IMR-90 (cell line): ENCODE measurements around the gene ANO8. TPM values are rescaled to one million over a fixed set of nuclear protein-coding genes. Genes with fewer than 3 reads are reported as not detected.

Source experiments
- ATAC-seq: fragments of 200-7000 bp; cut with Tn5 transposase; 2 replicates; pipeline ENCODE4 v1.9.1; 2020; ENCODE audit warnings: low read depth, mild to moderate bottlenecking, moderate library complexity
- BruUV-seq: library from RNA; stranded (reverse); fragments of 400-500 nt; replicated peaks from 2 replicates; lab custom pipeline; 2021; lab: Mats Ljungman, UMichigan
- CTCF ChIA-PET: fragments of 300-600 bp; formaldehyde crosslinking; extraction: SDS; loops from one replicate; lab custom pipeline; 2021; ENCODE audit warnings: antibody characterized with exemption; lab: Yijun Ruan, JAX
- POLR2A ChIA-PET: fragments of 300-600 bp; sonication (Branson Sonifier 250); formaldehyde crosslinking; loops from one replicate; lab custom pipeline; 2022; ENCODE audit warnings: antibody characterized with exemption; ENCODE audit not compliant: unreplicated experiment; lab: Charles Lee
- DNase-seq: peaks from one replicate; pipeline ENCODE4 v3.0.0; 2013
- H2AFZ ChIP-seq: replicated peaks from 2 replicates; pipeline ENCODE3; 2013; ENCODE audit warnings: low read length, mild to moderate bottlenecking; ENCODE audit not compliant: poor library complexity
- H2AK5ac ChIP-seq: 2 replicates; pipeline ENCODE4 v1.6.1; 2013; ENCODE audit warnings: low read depth, low read length, inconsistent platforms
- H2AK9ac ChIP-seq: replicated peaks from 2 replicates; pipeline ENCODE3; 2013; ENCODE audit warnings: mild to moderate bottlenecking, low read depth, low read length, moderate library complexity; ENCODE audit not compliant: poor library complexity
- H2BK120ac ChIP-seq: 2 replicates; pipeline ENCODE4 v1.6.1; 2013; ENCODE audit warnings: low read depth, low read length, inconsistent platforms
- H2BK15ac ChIP-seq: 3 replicates; pipeline ENCODE4 v1.6.1; 2013; ENCODE audit warnings: low read depth, low read length, inconsistent platforms
- H2BK20ac ChIP-seq: 2 replicates; pipeline ENCODE4 v1.6.1; 2013; ENCODE audit warnings: low read depth, mild to moderate bottlenecking, inconsistent platforms, low read length, moderate library complexity
- H2BK5ac ChIP-seq: 2 replicates; pipeline ENCODE4 v1.6.1; 2013; ENCODE audit warnings: mild to moderate bottlenecking, low read depth, low read length, inconsistent platforms; ENCODE audit not compliant: poor library complexity, severe bottlenecking
- H3K14ac ChIP-seq: replicated peaks from 2 replicates; pipeline ENCODE4 v1.6.1; 2013; ENCODE audit warnings: low read depth, low read length, inconsistent platforms
- H3K18ac ChIP-seq: 2 replicates; pipeline ENCODE4 v1.6.1; 2013; ENCODE audit warnings: low read depth, low read length, control low read depth
- H3K23ac ChIP-seq: 2 replicates; pipeline ENCODE4 v1.6.1; 2013; ENCODE audit warnings: low read depth, low read length, inconsistent platforms
- H3K27ac ChIP-seq: 2 replicates; pipeline ENCODE4 v1.5.1; 2013; ENCODE audit warnings: mild to moderate bottlenecking, control low read depth, low read length; ENCODE audit not compliant: insufficient read depth
- H3K27me3 ChIP-seq: 2 replicates; pipeline ENCODE4 v1.6.1; 2013; ENCODE audit warnings: low read length; ENCODE audit not compliant: control insufficient read depth, insufficient read depth
- H3K36me3 ChIP-seq: 2 replicates; pipeline ENCODE4 v1.6.1; 2013; ENCODE audit warnings: low read length, mixed read lengths; ENCODE audit not compliant: control insufficient read depth, insufficient read depth
- H3K4ac ChIP-seq: 2 replicates; pipeline ENCODE4 v1.6.1; 2013; ENCODE audit warnings: low read depth, low read length, inconsistent platforms
- H3K4me1 ChIP-seq: 2 replicates; pipeline ENCODE4 v1.6.1; 2013; ENCODE audit warnings: low read length, mixed read lengths; ENCODE audit not compliant: control insufficient read depth, insufficient read depth
- H3K4me2 ChIP-seq: 2 replicates; pipeline ENCODE4 v1.6.1; 2013; ENCODE audit warnings: low read depth, mild to moderate bottlenecking, control low read depth, low read length, moderate library complexity
- H3K4me3 ChIP-seq: 2 replicates; pipeline ENCODE4 v1.5.1; 2013; ENCODE audit warnings: low read depth, mild to moderate bottlenecking, control low read depth, low read length, moderate library complexity; ENCODE audit not compliant: insufficient read depth
- H3K56ac ChIP-seq: 2 replicates; pipeline ENCODE4 v1.6.1; 2013; ENCODE audit warnings: low read length, inconsistent platforms; ENCODE audit not compliant: insufficient read depth; ENCODE audit errors: extremely low read depth
- H3K79me1 ChIP-seq, 2 experiments: 2 replicates each; pipeline ENCODE4 v1.6.1; 2013; ENCODE audit warnings: low read length in 2 of 2, inconsistent platforms in 1 of 2, low read depth in 1 of 2
- H3K9ac ChIP-seq: 2 replicates; pipeline ENCODE4 v1.6.1; 2013; ENCODE audit warnings: low read depth, low read length, control low read depth
- H3K9me1 ChIP-seq: 2 replicates; pipeline ENCODE4 v1.6.1; 2013; ENCODE audit warnings: low read length, inconsistent platforms; ENCODE audit not compliant: insufficient read depth
- H3K9me3 ChIP-seq: 2 replicates; pipeline ENCODE4 v1.6.1; 2013; ENCODE audit warnings: low read length; ENCODE audit not compliant: control insufficient read depth, insufficient read depth
- H4K20me1 ChIP-seq: 2 replicates; pipeline ENCODE4 v1.6.1; 2013; ENCODE audit warnings: low read length, inconsistent platforms; ENCODE audit not compliant: insufficient read depth
- H4K5ac ChIP-seq: 2 replicates; pipeline ENCODE4 v1.6.1; 2013; ENCODE audit warnings: mild to moderate bottlenecking, low read depth, low read length, control low read depth
- H4K8ac ChIP-seq, 2 experiments: 2 replicates each; pipeline ENCODE4 v1.6.1; 2013; ENCODE audit warnings: low read depth in 2 of 2, low read length in 2 of 2, control low read depth in 1 of 2, inconsistent platforms in 1 of 2
- H4K91ac ChIP-seq: 2 replicates; pipeline ENCODE4 v1.6.1; 2013; ENCODE audit warnings: low read depth, low read length, inconsistent platforms; ENCODE audit not compliant: insufficient read depth
- BHLHE40 ChIP-seq: fragments of 150-350 bp; IDR thresholded peaks from 2 replicates; pipeline ENCODE4 v1.6.1; 2016; ENCODE audit warnings: mild to moderate bottlenecking, low read depth, low read length
- CTCF ChIP-seq: conservative IDR thresholded peaks from 2 replicates; pipeline ENCODE4 v1.5.1; 2012; ENCODE audit warnings: mild to moderate bottlenecking, low read depth, low read length, improper control_type of control experiment
- MAFK ChIP-seq: IDR thresholded peaks from 2 replicates; pipeline ENCODE4 v1.6.1; 2012; ENCODE audit warnings: low read depth, low read length, improper control_type of control experiment
- MAZ ChIP-seq: IDR thresholded peaks from 2 replicates; pipeline ENCODE4 v1.6.1; 2012; ENCODE audit warnings: low read depth, mild to moderate bottlenecking, low read length, improper control_type of control experiment, moderate library complexity, borderline replicate concordance
- MXI1 ChIP-seq: IDR thresholded peaks from 2 replicates; pipeline ENCODE4 v1.6.1; 2012; ENCODE audit warnings: low read depth, mild to moderate bottlenecking, low read length, moderate library complexity, borderline replicate concordance
- NFE2L2 ChIP-seq: fragments of 150-350 bp; IDR thresholded peaks from 2 replicates; pipeline ENCODE4 v1.6.1; 2016; ENCODE audit warnings: low read depth, mild to moderate bottlenecking, low read length
- RAD21 ChIP-seq: IDR thresholded peaks from 2 replicates; pipeline ENCODE4 v1.6.1; 2012; ENCODE audit warnings: low read length, improper control_type of control experiment
- RCOR1 ChIP-seq: IDR thresholded peaks from 2 replicates; pipeline ENCODE4 v1.6.1; 2012; ENCODE audit warnings: mild to moderate bottlenecking, low read length, improper control_type of control experiment; ENCODE audit not compliant: insufficient replicate concordance
- WGBS, 2 experiments: methylation state at CpG; one replicate each; pipeline versions ENCODE4 v1.1.5 to v1.1.7; 2013; ENCODE audit warnings: missing lambda C conversion rate in 2 of 2; ENCODE audit not compliant: insufficient read length in 1 of 2; ENCODE audit errors: extremely low coverage in 2 of 2; 5-methylcytosine and 5-hydroxymethylcytosine counted together
- dilution Hi-C: fragments of 300-500 bp; cut with HindIII; formaldehyde crosslinking; loops from one replicate; pipeline ENCODE4 v1.14.3; 2018; ENCODE audit warnings: low sequenced_read_pairs; ENCODE audit not compliant: unreplicated experiment
- in situ Hi-C: fragments of 300-500 bp; cut with MboI; formaldehyde crosslinking; loops from 3 replicates; pipeline ENCODE4 v1.14.3; 2019; ENCODE audit warnings: low sequenced_read_pairs, inconsistent platforms, mixed read lengths
- intact Hi-C: fragments of 100-400 bp; cut with micrococcal nuclease; formaldehyde crosslinking; loops from 2 replicates; pipeline ENCODE4 v1.10.0; 2022
- polyA plus RNA-seq, 3 experiments: library from polyadenylated mRNA; depleted of rRNA; stranded (reverse); fragments of >200 nt; gene quantifications; 2 replicates each; pipeline ENCODE4 v1.2.3, GENCODE V29; 2012; ENCODE audit warnings: low replicate concordance in 1 of 3
- total RNA-seq: library from RNA; depleted of rRNA; stranded (reverse); fragments of >200 nt; gene quantifications from 2 replicates; pipeline ENCODE4 v1.2.3, GENCODE V29; 2012

The ANO8 gene
- total and polyA plus RNA-seq, 2 of the 4 experiments (the other 2 are of a cell fraction): 1.6 to 5.6 TPM

- DNase-seq (no peak), ATAC-seq (no peak)
- no peak overlapping the region for H3K56ac ChIP-seq
- no peak overlapping the region for H2AK5ac ChIP-seq
- H3K4me1 ChIP-seq: no peaks in the 10 kb centered on the region
- H3K79me1 ChIP-seq: 0 out of 4 replicates have a peak, but pooled peaks cover 0 to 5% of the 10 kb centered on the region in 2 experiments
- no peak overlapping the region for H3K18ac ChIP-seq
- H2BK20ac ChIP-seq: no peak overlapping the region
- dilution Hi-C loops (no loop called here), in situ Hi-C loops (no loop called here), intact Hi-C loops (no loop called here)
- H3K4ac ChIP-seq: no peak overlapping the region
- no peak overlapping the region for H3K14ac ChIP-seq
- H2AK9ac ChIP-seq: no peak overlapping the region
- H3K4me2 ChIP-seq: no peak overlapping the region
- no peaks in the 10 kb centered on the region for H3K27me3 ChIP-seq
- ChIA-PET CTCF (interaction anchor here (0.7 kb wide), 1 partner anchor 137 kb away, joined by 3 read pairs; no protein-coding TSS in a partner anchor), POLR2A (no interaction called here)
- no peak overlapping the region for H3K4me3 ChIP-seq
- WGBS, 2 experiments: 88% methylated on average over 5 of the region's 19 CpGs; no CpG with 5 or more reads in 1 of the 2 experiments
- TF ChIP-seq MAFK (no peak), CTCF (no peak), NFE2L2 (no peak), MAZ (no peak), RCOR1 (no peak), BHLHE40 (no peak), MXI1 (no peak), RAD21 (no peak)
- peaks cover 42% of the 10 kb centered on the region for H3K36me3 ChIP-seq
- no peak overlapping the region for H4K5ac ChIP-seq
- no peak overlapping the region for H4K91ac ChIP-seq
- H2BK15ac ChIP-seq: no peak overlapping the region
- no peaks in the 10 kb centered on the region for H4K20me1 ChIP-seq
- H3K9me1 ChIP-seq: no peaks in the 10 kb centered on the region
- H2BK5ac ChIP-seq: no peak overlapping the region
- H3K27ac ChIP-seq: no peak overlapping the region
- H4K8ac ChIP-seq: no peak overlapping the region
- H2AFZ ChIP-seq: no peak overlapping the region
- no peak overlapping the region for H2BK120ac ChIP-seq
- BruUV-seq: no TSS peak
- H3K23ac ChIP-seq: no peak overlapping the region
- no peak overlapping the region for H3K9ac ChIP-seq
- H3K9me3 ChIP-seq: no peaks in the 10 kb centered on the region
These were observed 59.0 kb downstream of the ANO8 start for GRCh38 chr19:17275441-17276175.
